Measurements from ENCODE around the gene PITPNB.

Gene PITPNB

GRCh38 chr22:27802346-27803073 lies 116.5 kb downstream of the PITPNB start:
- DNase-seq (ENCODE audit: low read depth in 2 of 2), result no peak
